ENCODE data around the gene CORO1A.
A peak's percentile ranks its signal among the peaks of the same experiment; 100 is the strongest.
"Not testable (repeated sequence)": the region's sequence is repeated elsewhere in the genome, so short reads cannot be mapped to it uniquely, and the experiment has no call there.

The CORO1A gene

DNA sequence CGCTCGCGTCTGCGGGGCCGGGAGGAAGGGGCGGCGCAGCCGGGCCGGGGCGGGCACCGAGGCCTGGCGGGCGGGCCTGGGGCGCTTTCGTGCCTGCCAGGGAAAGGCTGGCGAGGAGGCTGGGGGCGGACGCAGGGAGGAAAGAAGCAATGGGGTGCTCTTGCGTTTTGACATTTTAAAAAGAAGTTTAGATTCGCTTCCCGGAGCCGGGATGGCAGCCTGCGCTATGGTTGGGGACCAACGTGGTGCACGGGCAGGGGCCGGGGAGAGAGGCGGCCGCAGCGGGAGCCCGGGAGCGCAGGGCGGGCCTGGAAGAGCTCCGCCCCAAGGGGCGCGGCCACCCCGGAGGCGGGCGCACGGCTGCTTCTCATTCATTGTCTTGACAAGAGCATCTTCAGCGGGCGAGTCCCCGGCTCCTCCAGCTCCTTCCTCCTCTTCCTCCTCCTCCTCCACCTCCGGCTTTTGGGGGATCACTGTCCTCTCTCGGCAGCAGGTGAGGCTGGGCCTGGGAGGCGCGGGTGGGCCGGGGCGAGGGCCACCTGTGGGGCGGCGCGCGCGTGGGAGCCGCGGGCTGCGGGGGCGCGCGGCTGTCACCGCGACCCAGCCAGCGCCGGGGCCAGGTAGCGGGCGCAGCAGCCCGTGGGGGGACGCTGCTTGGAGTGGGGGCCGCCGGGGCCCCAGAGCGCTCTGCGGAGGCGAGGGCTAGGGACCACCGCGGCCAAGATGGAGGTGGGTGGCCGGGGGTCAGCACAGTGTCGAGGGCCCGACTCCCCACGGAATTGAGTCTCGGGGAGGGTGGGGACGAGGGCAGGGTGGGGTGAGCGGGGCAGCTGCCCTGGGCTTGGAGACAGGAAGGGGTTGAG, at the start of gene CORO1A:
TSS of gene CORO1A (plus strand) at position 370 of the 863 bp plus-strand sequence. CDS start 1,608 bp downstream, outside the sequence.
- peak; percentile 64 to 67 for DNase-seq (ENCODE audit: low read depth in 2 of 2)

DNA sequence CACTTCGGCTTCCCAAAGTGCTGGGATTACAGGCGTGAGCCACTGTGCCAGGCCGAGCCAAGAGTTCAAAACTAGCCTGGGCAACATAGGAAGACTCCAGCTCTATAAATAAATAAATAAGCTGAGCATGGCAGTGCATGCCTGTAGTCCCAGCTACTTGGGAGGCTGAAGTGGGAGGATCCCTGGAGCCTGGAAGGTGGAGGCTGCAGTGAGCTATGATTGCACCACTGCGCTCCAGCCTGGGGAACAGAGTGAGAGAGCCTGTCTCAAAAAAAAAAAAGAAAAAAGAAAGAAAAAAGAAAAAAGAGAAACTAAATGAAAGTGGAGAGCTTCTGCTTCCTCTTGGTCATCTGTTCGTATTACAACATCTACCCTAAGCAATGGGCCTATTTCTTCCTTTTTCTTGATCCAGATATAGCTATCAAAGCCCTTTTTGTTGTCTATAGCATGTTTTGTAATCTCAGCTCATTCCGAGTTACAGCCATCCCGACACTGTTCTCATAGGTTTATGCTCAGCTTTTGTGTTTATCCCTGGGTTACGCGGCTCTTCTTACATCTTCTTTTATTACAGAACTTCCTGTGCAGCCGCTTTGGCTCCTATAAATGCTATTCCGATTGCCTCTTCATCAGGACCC, 46.3 kb upstream of the CORO1A start:
- DNase-seq (ENCODE audit: low read depth in 2 of 2): no peak

DNA sequence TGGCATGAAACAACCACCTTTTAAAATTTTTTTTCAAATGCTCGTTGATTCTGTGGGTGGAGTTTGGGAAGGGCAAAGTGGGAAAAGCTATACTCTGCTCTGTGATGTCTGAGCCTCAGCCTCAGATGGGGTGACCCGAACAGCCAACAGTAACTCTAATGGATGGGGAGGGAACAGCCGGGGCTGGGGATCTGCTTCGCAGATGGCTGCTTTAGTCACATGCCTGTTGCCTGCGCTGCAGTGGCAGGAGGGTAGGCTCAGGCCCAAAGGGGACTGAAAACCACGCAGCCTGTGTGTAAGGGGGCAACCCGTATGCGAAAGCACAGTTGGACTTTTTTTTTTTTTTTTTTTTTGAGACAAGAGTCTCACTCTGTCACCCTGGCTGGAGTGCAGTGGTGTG, 45.5 kb upstream of the CORO1A start:
- DNase-seq (ENCODE audit: low read depth in 2 of 2): no peak

DNA sequence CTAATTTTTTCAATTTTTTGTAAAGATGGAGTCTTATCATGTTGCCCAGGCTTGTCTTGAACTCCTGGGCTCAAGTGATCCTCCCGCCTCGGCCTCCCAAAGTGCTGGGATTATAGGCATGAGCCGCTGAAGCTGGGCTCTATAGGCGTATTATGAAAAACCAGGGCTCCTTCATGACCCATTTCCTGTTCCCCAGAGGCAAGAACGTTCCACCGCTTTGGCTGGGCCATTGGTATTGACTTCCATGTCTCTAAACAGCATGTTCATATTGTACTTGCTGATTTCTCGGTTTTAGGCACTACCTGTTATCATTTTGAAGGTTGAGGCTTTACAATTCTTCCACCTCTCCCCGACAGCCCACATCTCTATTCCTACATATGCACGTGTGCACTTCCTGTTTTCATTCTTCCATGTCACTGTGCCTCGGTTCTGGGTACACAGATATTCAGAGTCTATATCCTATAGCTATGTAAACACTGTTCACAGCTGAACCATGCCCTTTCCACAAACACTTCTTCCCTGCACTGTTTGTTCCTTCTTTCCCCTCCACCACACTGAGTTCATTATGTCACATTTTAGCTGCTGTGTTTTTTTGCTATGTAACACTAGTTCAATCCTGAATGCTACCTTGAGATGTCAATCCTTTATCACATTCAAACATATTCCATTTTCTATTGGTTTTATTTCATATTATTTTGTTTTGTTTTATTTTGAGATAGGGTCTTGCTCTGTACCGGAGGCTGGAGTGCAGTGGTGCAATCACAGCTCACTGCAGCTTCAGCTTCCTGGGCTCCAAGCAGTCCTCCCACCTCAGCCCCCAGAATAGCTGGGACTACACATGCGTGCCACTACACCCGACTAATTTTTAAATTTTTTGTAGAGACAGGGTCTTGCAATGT, 43.6 kb upstream of the CORO1A start:
- no peak for DNase-seq (ENCODE audit: low read depth in 2 of 2)

DNA sequence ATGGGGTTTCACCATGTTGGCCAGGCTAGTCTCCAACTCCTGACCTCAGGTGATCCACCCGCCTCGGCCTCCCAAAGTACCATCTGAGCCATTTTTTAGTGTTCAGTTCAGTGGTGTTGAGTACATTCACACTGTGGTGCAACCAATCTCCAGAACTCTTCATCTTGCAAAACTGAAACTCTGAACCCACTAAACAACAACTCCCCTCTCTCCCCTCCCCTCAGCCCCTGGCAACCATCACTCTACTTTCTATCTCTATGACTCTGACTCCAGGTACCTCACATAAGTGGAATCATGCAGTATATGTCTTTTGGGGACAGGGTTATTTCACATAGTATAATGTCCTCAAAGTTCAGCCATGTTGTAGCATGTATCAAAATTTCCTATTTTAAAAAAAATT, 41.7 kb upstream of the CORO1A start:
- no peak for DNase-seq (ENCODE audit: low read depth in 2 of 2)

DNA sequence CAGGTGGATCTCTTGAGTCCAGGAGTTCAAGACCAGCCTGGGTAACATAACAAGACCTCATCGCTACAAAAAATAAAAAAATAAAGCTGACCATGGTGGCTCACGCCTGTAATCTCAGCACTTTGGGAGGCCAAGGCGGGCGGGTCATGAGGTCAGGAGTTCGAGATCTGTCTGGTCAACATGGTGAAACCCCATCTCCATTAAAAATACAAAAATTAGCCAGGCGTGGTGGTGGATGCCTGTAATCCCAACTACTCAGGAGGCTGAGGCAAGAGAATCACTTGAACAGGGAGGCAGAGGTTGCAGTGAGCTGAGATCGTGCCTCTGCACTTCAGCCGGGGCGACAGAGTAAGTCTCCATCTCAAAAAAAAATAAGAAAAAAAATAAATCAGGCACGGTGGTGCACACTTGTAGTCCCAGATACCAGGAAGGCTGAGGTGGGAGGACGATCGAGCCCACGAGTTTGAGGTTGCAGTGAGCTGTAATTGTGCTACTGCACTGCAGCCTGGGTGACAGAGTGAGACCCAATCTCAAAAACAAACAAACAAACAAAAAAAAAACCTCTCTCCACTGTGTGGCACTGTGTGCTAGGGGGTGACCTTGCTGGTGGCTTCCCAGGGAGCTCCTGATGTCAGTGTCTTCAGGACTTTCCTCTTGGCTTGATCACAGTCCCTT, 40.6 kb upstream of the CORO1A start:
- no peak for DNase-seq (ENCODE audit: low read depth in 2 of 2)

DNA sequence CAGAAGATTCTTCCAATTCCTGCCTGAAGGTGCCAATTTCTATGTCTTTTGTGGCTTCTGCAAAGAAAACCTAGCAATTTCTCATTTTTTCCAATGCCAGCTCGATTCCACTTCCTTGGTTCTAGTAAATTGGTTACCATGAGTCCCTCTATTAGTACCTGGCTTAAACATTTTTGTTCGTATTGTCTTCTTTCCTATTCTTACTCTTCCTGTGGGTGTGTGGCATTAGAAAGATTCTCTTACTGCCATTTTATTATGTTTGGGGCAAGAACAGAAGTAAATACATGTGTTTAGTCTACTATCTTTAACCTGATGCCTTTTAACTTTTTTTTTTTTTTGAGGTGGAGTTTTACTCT, 40.1 kb upstream of the CORO1A start:
- DNase-seq (ENCODE audit: low read depth in 2 of 2): no peak

DNA sequence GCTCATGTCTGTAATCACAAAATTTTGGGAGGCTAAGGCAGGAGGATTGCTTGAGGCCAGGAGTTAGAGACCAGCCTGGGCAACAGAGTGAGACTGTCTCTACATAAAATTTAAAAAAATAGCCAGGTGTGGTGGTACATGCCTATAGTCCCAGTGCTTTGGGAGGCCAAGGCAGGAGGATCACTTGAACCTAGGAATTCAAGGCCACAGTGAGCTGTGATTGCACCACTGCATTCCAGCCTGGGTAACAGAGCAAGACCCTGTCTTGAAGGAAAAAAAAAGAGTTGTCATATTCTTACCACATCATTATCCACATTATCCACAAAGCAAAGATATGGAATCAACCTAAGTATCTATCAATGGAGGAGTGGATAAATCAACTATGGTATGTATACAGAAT, 39.4 kb upstream of the CORO1A start:
- no peak for DNase-seq (ENCODE audit: low read depth in 2 of 2)

DNA sequence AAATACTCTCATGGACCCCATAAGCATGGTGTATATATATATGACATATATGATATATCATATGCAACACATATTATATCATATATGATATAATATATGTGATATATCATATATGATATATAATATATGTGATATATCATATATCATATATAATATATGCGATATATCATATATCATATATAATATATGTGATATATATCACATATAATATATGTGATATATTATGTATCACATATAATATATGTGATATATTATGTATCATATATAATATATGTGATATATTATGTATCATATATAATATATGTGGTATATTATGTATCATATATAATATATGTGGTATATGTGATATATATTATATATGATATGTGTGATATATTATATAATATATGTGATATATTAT, 38.5 kb upstream of the CORO1A start:
- DNase-seq (ENCODE audit: low read depth in 2 of 2): no peak

DNA sequence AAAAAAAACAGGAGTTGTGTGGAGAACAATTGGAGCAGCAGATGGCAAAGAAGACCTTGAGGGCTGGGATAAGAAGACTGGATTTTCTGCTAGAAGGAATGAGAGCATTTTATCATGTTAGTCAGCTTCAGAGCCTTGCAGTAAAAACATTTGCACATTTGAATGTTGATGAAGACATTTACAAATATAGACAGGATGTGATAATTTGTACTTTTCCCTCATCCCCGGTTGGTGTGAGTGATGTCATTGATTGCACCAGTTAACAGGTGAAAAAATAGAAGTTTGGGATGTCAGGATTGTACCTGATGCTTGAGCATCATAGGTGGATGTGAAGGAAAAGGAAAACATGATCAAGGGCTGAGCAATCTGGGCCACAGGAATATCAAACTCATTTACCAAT, 37.7 kb upstream of the CORO1A start:
- no peak for DNase-seq (ENCODE audit: low read depth in 2 of 2)

DNA sequence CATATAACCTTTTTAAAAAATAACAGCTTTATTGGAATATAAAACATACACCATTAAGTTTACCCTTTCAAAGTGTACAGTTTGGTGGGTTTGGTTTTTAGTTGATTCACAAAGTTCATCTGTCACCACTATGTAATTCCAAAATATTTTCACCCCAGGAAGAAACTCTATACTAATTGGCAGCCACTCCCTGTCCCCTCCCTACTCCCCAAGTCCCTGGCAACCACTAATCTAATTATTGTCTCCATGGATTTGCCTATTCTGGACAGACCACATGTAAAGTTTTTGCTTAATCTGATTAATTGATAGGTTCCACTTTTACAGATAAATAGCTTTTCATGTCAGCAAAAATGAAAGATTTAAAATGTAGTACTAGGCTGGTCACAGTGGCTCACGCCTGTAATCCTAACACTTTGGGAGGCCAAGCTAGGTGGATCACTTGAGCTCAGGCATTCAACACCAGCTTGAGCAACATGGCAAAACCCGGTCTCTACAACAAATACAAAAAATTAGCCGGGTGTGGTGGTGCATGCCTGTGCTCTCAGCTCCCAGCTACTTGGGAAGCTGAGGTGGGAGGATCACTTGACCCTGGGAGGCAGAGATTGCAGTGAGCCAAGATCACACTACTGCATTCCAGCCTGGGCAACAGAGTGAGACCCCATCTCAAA, 35.4 kb upstream of the CORO1A start:
- DNase-seq (ENCODE audit: low read depth in 2 of 2): no peak

DNA sequence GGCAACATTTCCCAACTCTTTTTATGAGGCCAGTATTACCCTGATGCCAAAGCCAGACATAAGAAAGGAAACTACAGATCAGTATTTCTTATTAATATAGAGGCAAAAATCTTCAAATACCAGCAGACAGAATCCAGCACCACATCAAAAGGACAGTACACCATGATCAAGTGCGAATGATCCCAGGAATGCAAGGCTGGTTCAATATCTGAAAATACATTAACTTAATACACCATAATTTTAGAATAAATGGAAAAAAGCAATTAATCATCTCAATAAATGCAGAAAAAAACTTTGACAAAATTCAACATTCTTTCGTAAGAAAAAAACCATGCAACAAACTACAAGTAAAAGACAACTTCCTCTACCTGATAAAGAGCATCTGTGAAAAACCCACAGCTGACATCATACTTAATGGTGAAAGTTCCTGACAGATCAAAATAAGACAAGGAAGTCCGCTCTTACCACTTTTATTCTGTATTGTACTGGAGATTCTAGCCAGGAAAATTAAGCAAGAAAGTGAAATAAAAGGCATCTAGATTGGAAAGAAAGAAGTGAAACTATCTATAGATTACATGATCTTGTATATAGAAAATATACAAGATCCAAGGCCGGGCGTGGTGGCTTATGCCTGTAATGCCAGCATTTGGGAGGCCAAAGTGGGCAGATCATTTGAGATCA, 34.0 kb upstream of the CORO1A start:
- no peak for DNase-seq (ENCODE audit: low read depth in 2 of 2)

DNA sequence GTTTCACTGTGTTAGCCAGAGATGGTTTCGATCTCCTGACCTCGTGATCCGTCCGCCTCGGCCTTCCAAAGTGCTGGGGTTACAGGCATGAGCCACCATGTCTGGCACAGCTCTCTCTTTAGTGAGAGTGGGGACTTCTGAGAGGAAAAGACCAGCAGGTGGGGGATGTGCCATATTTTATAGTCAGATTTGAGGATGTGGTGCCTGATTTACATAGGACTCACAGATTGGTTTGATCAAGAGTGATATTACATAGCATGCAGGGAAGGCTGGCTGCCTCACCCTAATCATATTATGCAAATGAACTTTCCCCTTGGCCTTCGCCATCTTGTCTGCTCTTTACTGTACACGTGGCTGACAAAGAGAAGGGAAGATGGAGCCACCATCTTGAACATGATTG, 32.3 kb upstream of the CORO1A start:
- no peak for DNase-seq (ENCODE audit: low read depth in 2 of 2)

DNA sequence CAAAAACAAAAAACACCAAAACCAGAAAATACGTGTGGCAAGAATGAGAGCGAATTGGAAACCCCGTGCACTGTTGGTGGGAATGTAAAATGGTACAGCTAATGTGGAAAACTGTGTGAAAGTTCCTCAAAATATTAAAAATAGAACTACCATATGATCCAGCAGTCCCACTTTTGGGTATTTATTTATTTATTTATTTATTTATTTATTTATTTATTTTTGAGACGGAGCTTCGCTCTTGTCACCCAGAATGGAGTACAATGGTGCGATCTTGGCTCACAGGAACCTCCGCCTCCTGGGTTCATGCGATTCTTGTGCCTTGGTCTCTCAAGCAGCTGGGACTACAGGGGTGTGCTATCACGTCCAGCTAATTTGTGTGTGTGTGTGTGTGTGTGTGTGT, 30.9 kb upstream of the CORO1A start:
- no peak for DNase-seq (ENCODE audit: low read depth in 2 of 2)

DNA sequence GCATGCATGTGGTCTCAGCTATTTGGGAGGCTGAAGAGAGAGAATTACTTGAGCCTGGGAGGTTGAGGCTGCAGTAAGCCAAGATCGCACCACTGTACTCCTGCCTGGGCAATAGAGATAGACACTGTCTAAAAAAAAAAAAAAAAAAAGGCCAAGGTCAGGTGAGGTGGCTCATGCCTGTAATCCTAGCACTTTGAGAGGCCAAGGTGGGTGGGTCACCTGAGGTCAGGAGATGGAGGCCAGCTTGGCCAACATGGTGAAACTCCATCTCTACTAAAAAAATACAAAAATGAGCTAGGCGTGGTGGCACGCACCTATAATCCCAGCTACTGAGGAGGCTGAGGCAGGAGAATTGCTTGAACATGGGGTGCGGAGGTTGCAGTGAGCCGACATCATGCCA, 28.2 kb upstream of the CORO1A start:
- DNase-seq (ENCODE audit: low read depth in 2 of 2): no peak

DNA sequence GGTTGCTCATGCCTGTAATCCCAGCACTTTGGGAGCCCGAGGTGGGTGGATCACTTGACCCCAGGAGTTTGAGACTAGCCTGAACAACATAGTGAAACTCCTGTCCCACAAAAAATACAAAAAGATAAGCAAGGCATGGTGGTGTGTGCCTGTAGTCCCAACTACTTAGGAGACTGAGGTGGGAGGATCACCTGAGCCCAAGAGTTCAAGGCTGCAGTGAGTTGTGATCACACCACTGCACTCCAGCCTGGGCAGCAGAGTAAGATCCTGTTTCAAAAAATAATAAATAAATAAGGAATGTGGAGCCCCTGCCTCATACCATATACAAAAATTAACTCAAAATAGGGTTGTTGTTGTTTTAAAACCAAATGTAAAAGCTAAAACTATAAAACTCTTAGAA, 26.2 kb upstream of the CORO1A start:
- no peak for DNase-seq (ENCODE audit: low read depth in 2 of 2)

DNA sequence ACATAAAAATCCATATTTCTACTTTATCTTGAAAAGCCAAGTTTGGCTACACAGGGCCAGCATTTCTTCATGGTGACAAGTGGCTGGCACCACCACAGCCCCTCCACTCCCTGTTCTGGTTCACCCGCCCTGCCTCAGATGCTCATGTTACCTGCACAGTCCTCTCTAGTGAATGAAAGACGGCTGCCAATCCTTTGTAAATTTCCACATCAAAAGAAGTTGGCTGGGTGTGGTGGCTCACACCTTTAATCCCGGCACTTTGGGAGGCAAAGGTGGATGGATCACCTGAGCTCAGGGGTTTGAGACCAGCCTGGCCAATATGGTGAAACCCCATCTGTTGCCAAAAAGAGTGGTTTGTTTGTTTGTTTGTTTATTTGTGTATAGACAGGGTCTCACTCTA, 19.9 kb upstream of the CORO1A start:
- DNase-seq (ENCODE audit: low read depth in 2 of 2): no peak

DNA sequence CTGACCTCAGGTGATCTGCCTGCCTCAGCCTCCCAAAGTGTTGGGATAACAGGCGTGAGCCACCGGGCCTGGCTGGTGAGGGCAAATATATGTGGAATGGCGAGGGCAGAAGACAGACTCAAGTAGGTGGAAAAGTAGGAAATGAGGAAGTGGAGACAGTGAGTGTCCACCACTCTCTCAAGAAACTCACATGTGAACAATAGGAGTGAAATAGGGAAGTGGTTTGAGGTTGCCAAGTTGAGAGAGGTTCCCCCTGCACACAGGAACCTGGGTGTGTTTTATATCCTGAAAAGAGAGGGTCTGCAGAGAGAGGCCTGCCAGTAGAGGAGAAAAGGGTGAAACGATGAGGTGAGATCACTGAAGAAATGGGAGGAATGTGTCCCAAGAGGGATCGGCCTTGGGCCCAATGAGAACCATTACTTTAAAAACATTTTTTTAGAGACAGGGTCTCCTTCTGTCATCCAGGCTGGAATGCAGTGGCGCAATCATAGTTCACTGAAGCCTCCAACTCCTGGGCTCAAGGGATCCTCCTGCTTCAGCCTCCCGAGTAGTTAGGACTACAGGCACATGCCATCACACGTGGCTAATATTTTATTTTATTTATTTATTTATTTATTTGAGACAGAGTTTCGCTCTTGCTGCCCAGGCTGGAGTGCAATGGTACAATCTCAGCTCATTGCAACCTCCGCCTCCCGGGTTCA, 17.1 kb upstream of the CORO1A start:
- DNase-seq (ENCODE audit: low read depth in 2 of 2): no peak

DNA sequence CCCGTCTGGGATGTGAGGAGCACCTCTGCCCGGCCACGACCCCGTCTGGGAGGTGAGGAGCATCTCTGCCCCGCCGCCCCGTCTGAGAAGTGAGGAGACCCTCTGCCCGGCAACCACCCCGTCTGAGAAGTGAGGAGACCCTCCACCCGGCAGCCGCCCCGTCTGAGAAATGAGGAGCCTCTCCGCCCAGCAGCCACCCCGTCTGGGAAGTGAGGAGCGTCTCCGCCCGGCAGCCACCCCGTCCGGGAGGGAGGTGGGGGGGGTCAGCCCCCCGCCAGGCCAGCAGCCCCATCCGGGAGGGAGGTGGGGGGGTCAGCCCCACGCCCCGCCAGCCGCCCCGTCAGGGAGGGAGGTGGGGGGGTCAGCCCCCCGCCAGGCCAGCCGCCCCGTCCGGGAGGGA, 14.7 kb upstream of the CORO1A start:
- not testable (repeated sequence) for DNase-seq (ENCODE audit: low read depth in 2 of 2)

DNA sequence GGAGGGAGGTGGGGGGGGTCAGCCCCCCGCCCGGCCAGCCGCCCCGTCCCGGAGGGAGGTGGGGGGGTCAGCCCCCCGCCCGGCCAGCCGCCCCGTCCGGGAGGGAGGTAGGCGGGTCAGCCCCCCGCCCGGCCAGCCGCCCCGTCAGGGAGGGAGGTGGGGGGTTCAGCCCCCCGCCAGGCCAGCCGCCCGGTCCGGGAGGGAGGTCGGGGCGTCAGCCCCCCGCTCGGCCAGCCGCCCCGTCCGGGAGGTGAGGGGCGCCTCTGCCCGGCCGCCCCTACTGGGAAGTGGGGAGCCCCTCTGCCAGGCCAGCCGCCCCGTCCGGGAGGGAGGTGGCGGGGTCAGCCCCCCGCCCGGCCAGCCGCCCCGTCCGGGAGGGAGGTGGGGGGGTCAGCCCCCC, 14.0 kb upstream of the CORO1A start:
- not testable (repeated sequence) for DNase-seq (ENCODE audit: low read depth in 2 of 2)

Measured in stimulated activated CD8-positive, alpha-beta memory T cell treated with anti-CD3 and anti-CD28 coated beads, Interleukin-7, amount 100 ng/mL, for 1 hour (primary cell).